GM23248 (cell line): ENCODE results near the gene CBL.

ENCODE experiments used
- EZH2 ChIP-seq: fragments of 200-600 bp; sonication (generic); IDR thresholded peaks from 2 replicates; pipeline ENCODE4 v1.6.1; 2018; ENCODE audit warnings: antibody characterized with exemption, mild to moderate bottlenecking; ENCODE audit not compliant: insufficient read depth, poor library complexity, severe bottlenecking
- EZH2phosphoT487 ChIP-seq: fragments of 200-600 bp; sonication (generic); IDR thresholded peaks from 2 replicates; pipeline ENCODE4 v1.6.1; 2018; ENCODE audit warnings: antibody characterized with exemption, moderate library complexity, mild to moderate bottlenecking, low read depth; ENCODE audit not compliant: insufficient read depth

DNA sequence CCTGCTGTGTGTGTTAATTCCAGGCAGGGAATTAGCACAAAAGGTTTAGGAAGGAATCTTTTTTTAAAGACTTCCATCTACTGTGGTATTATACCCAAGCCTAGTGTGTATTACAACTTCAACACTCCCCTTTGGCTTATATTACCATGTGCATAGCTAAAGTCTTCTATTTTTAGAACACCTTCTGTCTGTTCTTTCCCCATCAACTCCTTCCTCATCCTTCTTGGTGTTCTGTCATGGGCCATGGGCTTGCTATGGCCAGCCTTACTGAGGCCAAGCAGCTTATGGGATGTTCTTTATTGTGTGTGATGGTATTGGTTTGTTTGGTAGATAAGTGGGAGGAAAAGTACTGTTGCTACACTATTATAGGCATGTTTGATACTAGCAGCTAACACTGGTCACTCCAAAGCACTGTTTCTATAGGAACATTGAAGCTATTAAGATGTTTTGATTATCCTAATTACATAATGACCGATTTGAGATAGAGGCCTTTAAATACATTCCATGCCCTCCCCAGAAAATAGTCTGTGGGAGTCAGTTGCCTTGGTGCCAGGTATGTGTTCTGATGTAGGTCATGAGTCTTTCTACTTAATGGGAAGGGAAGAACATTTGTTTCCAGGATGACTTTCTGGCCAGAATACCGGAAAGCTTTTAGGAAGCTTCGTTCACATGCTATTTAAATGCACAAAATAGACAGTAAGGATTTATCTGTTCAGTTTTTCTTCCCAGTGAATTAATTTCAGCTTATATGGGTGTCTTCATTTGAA lies 94.2 kb downstream of the CBL start:
- TF ChIP-seq EZH2phosphoT487 (no peak), EZH2 (no peak)
